Measurements from ENCODE around the gene PRKAG2. TPM values are rescaled to one million over a fixed set of nuclear protein-coding genes. Genes with fewer than 3 reads are reported as not detected.

Gene PRKAG2
- total and polyA plus RNA-seq, 10 donors: 15.8 to 50.9 (median 32.8) TPM

DNA sequence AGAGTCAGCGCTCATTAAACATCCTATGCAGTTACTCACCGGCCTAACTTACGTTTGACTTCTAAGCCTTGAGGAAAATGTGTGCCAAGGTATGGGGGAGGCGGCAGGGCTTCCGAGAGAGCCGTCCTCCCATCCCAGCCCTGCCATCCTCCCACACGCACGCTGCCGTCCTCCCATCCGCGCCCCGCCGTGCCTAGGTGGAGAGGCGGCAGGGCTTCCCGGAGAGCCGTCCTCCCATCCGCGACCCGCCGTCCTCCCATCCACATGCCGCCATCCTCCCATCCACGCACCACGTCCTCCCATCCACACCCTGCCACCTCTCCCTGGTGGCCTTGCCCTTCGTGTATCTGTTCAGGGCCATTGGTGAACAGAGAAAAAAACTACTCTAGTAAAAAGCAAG lies 162.7 kb downstream of the PRKAG2 start:
- DNase-seq: no peak
- TF ChIP-seq POLR2A (IDR thresholded peaks at IDR 0.05) (no peak), POLR2AphosphoS5 (IDR thresholded peaks at IDR 0.05) (no peak)
- TF ChIP-seq, protein P1, sequence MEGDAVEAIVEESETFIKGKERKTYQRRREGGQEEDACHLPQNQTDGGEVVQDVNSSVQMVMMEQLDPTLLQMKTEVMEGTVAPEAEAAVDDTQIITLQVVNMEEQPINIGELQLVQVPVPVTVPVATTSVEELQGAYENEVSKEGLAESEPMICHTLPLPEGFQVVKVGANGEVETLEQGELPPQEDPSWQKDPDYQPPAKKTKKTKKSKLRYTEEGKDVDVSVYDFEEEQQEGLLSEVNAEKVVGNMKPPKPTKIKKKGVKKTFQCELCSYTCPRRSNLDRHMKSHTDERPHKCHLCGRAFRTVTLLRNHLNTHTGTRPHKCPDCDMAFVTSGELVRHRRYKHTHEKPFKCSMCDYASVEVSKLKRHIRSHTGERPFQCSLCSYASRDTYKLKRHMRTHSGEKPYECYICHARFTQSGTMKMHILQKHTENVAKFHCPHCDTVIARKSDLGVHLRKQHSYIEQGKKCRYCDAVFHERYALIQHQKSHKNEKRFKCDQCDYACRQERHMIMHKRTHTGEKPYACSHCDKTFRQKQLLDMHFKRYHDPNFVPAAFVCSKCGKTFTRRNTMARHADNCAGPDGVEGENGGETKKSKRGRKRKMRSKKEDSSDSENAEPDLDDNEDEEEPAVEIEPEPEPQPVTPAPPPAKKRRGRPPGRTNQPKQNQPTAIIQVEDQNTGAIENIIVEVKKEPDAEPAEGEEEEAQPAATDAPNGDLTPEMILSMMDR (IDR thresholded peaks at IDR 0.05 in 8 of 11, conservative IDR thresholded peaks at IDR 0.05 in 3 of 11): no peak
- no peak overlapping the region for H3K4me3 ChIP-seq

DNA sequence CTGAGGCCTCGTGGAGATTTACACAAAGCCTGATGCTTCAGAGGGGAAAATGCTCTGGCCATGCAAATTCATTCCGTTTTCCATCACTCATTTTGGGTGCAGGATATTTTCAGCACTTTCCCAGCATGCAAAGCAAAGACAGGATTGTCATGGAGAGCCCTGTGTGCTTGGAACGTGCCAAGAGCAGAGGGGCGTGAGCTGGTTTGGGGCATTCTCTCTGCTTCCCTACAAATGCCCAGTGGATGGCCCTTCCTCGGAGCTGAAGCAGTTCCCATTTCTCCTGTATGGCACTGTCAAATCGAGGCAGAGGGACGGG lies 164.1 kb downstream of the PRKAG2 start:
- TF ChIP-seq, protein P1 (IDR thresholded peaks at IDR 0.05 in 8 of 11, conservative IDR thresholded peaks at IDR 0.05 in 3 of 11): no peak
- no peak for TF ChIP-seq POLR2AphosphoS5 (IDR thresholded peaks at IDR 0.05)
- TF ChIP-seq POLR2A (IDR thresholded peaks at IDR 0.05): no peak
- no peaks in the 10 kb centered on the region for H3K27me3 ChIP-seq (replicated peaks in 1 of 7)
- H3K36me3 ChIP-seq: peaks cover 0 to 23% (median 0%) of the 10 kb centered on the region in 6 donors
- WGBS, 5 donors: 67 to 83% (median 79%) methylated on average over 7 of the region's 7 CpGs
- no peaks in the 10 kb centered on the region for H3K9me3 ChIP-seq
- H3K27ac ChIP-seq: no peak overlapping the region
- DNase-seq: no peak
- H3K4me1 ChIP-seq: peaks cover 0 to 27% (median 6%) of the 10 kb centered on the region in 6 donors
- H3K4me3 ChIP-seq: no peak overlapping the region
- intact Hi-C loops (cut with DNase I; ENCODE audit: low total_unique reads): no loop called here

More for the DNA sequence above, 162.7 kb downstream of the PRKAG2 start:
- H3K27me3 ChIP-seq (replicated peaks in 1 of 7): no peaks in the 10 kb centered on the region
- no peak overlapping the region for H3K27ac ChIP-seq
- H3K9me3 ChIP-seq: no peaks in the 10 kb centered on the region
- WGBS, 5 donors: 85 to 94% (median 92%) methylated on average over 22 to 24 of the region's 24 CpGs
- peaks cover 0 to 27% (median 6%) of the 10 kb centered on the region in 6 donors for H3K4me1 ChIP-seq
- H3K36me3 ChIP-seq: peaks cover 0 to 18% (median 0%) of the 10 kb centered on the region in 6 donors
- intact Hi-C loops (cut with DNase I; ENCODE audit: low total_unique reads): no loop called here

DNA sequence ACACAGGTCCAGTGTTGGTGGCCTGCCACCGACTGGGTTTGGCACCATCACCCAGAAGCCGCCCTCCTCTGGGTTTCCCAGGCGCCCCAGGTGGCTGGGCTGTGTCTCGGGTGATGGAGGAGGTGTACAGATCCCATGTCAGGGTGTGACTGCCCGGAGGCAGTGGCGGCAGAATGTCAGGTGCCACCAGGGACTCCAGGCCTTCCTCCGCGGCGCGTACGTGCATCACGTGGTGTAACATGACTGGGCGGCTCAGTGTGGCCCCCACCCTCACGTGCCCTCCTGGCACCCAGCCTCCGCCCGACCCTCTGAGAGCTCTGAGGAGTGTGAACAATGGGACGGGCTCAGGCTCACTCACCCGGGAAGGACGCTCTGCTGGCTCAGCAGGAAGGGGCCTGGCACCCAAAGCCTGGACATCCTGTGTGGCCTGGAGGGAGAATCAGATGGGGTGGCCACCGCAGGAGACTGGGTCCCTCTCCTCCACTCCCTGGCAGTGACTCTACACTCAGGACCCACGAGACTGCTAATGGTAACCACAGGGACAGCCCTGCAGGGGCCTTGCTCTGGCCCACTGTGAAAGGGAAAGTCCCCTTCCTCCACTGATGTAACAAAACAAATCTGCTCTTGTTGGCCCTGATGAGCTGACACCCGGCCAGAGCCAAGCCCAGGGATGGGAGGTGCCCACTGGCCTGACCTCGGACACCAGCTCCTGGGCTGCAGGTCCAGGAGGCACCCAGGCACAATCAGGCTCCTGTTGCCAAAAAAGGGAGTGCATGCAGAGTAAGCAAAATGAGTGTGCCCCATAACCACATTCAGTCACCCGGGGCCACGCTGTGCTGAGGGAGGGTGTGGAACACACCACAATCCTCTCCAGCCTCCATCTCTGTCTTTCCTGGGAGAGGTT lies 164.8 kb downstream of the PRKAG2 start:
- 65 to 91% (median 82%) methylated on average over 12 to 25 of the region's 25 CpGs for WGBS, 5 donors
- peaks cover 0 to 27% (median 6%) of the 10 kb centered on the region in 6 donors for H3K4me1 ChIP-seq
- H3K27ac ChIP-seq: no peak overlapping the region
- DNase-seq: no peak
- intact Hi-C loops (cut with DNase I; ENCODE audit: low total_unique reads): no loop called here
- H3K36me3 ChIP-seq: peaks cover 0 to 23% (median 0%) of the 10 kb centered on the region in 6 donors
- no peak overlapping the region for H3K4me3 ChIP-seq
- no peaks in the 10 kb centered on the region for H3K27me3 ChIP-seq (replicated peaks in 1 of 7)
- no peaks in the 10 kb centered on the region for H3K9me3 ChIP-seq
- TF ChIP-seq POLR2AphosphoS5 (IDR thresholded peaks at IDR 0.05): no peak
- no peak for TF ChIP-seq POLR2A (IDR thresholded peaks at IDR 0.05)
- TF ChIP-seq, protein P1 (IDR thresholded peaks at IDR 0.05 in 8 of 11, conservative IDR thresholded peaks at IDR 0.05 in 3 of 11): no peak

DNA sequence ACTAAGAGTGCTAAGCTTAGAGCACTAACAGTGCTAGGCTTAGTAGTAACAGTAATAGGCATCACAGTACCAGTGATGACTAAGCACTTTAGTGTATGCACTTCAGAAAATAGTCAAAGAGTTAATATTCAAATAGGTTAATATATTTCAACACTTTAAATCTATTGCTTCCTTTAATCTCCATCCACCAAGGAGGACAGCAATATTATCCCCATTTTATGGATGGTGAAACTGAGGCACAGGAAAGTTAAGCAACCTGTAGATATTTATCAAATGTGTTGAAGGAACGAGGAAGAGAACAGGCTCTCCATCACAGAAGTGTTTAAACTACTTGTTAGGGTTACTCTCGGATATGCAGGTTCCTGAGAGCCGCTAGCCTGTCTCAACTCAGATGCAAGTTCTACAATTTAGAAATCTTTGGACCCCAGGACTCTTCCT lies 165.5 kb downstream of the PRKAG2 start:
- H3K27ac ChIP-seq: no peak overlapping the region
- intact Hi-C loops (cut with DNase I; ENCODE audit: low total_unique reads): no loop called here

More for the DNA sequence above, 165.5 kb downstream of the PRKAG2 start:
- no peaks in the 10 kb centered on the region for H3K27me3 ChIP-seq (replicated peaks in 1 of 7)
- 91 to 96% (median 92%) methylated on average over 3 of the region's 3 CpGs for WGBS, 5 donors
- H3K4me3 ChIP-seq: no peak overlapping the region
- TF ChIP-seq, protein P1 (IDR thresholded peaks at IDR 0.05 in 8 of 11, conservative IDR thresholded peaks at IDR 0.05 in 3 of 11): no peak
- no peak for TF ChIP-seq POLR2AphosphoS5 (IDR thresholded peaks at IDR 0.05)
- no peak for TF ChIP-seq POLR2A (IDR thresholded peaks at IDR 0.05)
- H3K4me1 ChIP-seq: peaks cover 0 to 28% (median 6%) of the 10 kb centered on the region in 6 donors
- peaks cover 0 to 23% (median 0%) of the 10 kb centered on the region in 6 donors for H3K36me3 ChIP-seq
- no peaks in the 10 kb centered on the region for H3K9me3 ChIP-seq
- no peak for DNase-seq
